Keratinocyte (primary cell): ENCODE data around the gene TDRKH. TPM values are rescaled to one million over a fixed set of nuclear protein-coding genes. Genes with fewer than 3 reads are reported as not detected.

Source experiments
- DNase-seq: peaks from one replicate; pipeline ENCODE4 v3.0.0-alpha.2; 2011; ENCODE audit warnings: low read depth, missing footprints, low spot score
- FAIRE-seq: peaks from 2 replicates; lab custom pipeline; 2011; peaks lifted over from hg19 to GRCh38; lab: Jason Lieb, UNC
- H2AFZ ChIP-seq: 2 replicates; pipeline ENCODE4 v1.6.0; 2012; ENCODE audit warnings: low read length, control low read depth, inconsistent platforms; ENCODE audit not compliant: control insufficient read depth
- H3K27ac ChIP-seq: 2 replicates; pipeline ENCODE4 v1.5.1; 2011; ENCODE audit warnings: low read length; ENCODE audit not compliant: control insufficient read depth, insufficient read depth
- H3K27me3 ChIP-seq: 3 replicates; pipeline ENCODE4 v1.6.0; 2011; ENCODE audit warnings: low read length; ENCODE audit not compliant: control insufficient read depth, insufficient read depth; ENCODE audit errors: extremely low read depth
- H3K36me3 ChIP-seq, 2 experiments: 2 replicates in 1 of 2; 3 replicates in 1 of 2; pipeline ENCODE4 v1.5.1; 2011; ENCODE audit warnings: low read length in 2 of 2, mild to moderate bottlenecking in 1 of 2; ENCODE audit not compliant: control insufficient read depth in 2 of 2, insufficient read depth in 2 of 2; ENCODE audit errors: extremely low read depth in 1 of 2
- H3K4me1 ChIP-seq: 3 replicates; pipeline ENCODE4 v1.5.1; 2011; ENCODE audit warnings: low read length; ENCODE audit not compliant: control insufficient read depth, insufficient read depth; ENCODE audit errors: extremely low read depth
- H3K4me2 ChIP-seq: 3 replicates; pipeline ENCODE4 v1.6.0; 2011; ENCODE audit warnings: low read depth, low read length; ENCODE audit not compliant: control insufficient read depth, insufficient read depth; ENCODE audit errors: extremely low read depth
- H3K4me3 ChIP-seq, 3 experiments: fragments of 200-600 bp in 1 of 3; sonication (generic) in 1 of 3; 2 replicates in 2 of 3; 3 replicates in 1 of 3; pipeline ENCODE4 v1.5.1; 2011 to 2016; ENCODE audit warnings: low read length in 3 of 3, mild to moderate bottlenecking in 3 of 3, control low read depth in 2 of 3, inconsistent platforms in 1 of 3, low read depth in 1 of 3, mixed read lengths in 1 of 3, mixed run types in 1 of 3, moderate library complexity in 1 of 3; ENCODE audit not compliant: control insufficient read depth in 2 of 3, insufficient read depth in 2 of 3; ENCODE audit errors: extremely low read depth in 1 of 3
- H3K79me2 ChIP-seq: 2 replicates; pipeline ENCODE4 v1.6.0; 2012; ENCODE audit warnings: low read length; ENCODE audit not compliant: control insufficient read depth, insufficient read depth
- H3K9ac ChIP-seq: 3 replicates; pipeline ENCODE4 v1.6.0; 2011; ENCODE audit warnings: low read length; ENCODE audit not compliant: control insufficient read depth, insufficient read depth; ENCODE audit errors: extremely low read depth
- H3K9me1 ChIP-seq: 3 replicates; pipeline ENCODE4 v1.6.0; 2011; ENCODE audit warnings: low read length; ENCODE audit not compliant: control insufficient read depth, insufficient read depth; ENCODE audit errors: extremely low read depth
- H3K9me3 ChIP-seq: 2 replicates; pipeline ENCODE4 v1.5.1; 2012; ENCODE audit warnings: low read depth, low read length; ENCODE audit not compliant: control insufficient read depth
- H4K20me1 ChIP-seq: 3 replicates; pipeline ENCODE4 v1.6.0; 2011; ENCODE audit warnings: low read length; ENCODE audit not compliant: control insufficient read depth, insufficient read depth; ENCODE audit errors: extremely low read depth
- CTCF ChIP-seq, 3 experiments: IDR thresholded peaks in 1 of 3; conservative IDR thresholded peaks in 1 of 3; optimal IDR thresholded peaks in 1 of 3; 2 replicates in 2 of 3; 3 replicates in 1 of 3; pipeline versions ENCODE3 to v1.5.1; 2011; ENCODE audit warnings: low read length in 3 of 3, mild to moderate bottlenecking in 3 of 3, moderate library complexity in 2 of 3, control low read depth in 1 of 3, inconsistent platforms in 1 of 3; ENCODE audit not compliant: insufficient read depth in 2 of 3; ENCODE audit errors: extremely low read depth in 1 of 3
- EZH2 ChIP-seq: IDR thresholded peaks from one replicate; pipeline ENCODE4 v1.6.1; 2012; ENCODE audit warnings: inconsistent platforms, mild to moderate bottlenecking, low read length, moderate library complexity
- dilution Hi-C: fragments of 300-500 bp; cut with MboI; formaldehyde crosslinking; loops from one replicate; pipeline ENCODE4 v1.7.0; 2020; ENCODE audit warnings: low sequenced_read_pairs; ENCODE audit not compliant: extremely low pct_ligation_motif_present
- polyA plus RNA-seq, 5 experiments: library from polyadenylated mRNA; depleted of rRNA in 3 of 5; stranded (reverse) in 3 of 5; stranded (forward) in 1 of 5; unstranded in 1 of 5; fragments of >200 nt; gene quantifications; 1 replicate in 1 of 5; 2 replicates in 3 of 5; 3 replicates in 1 of 5; pipeline versions ENCODE4 v1.2.1 to v1.2.3, GENCODE V29; 2011 to 2012; ENCODE audit warnings: missing spikeins in 2 of 5, low read depth in 1 of 5, low replicate concordance in 1 of 5

Gene TDRKH
- polyA plus RNA-seq, 1 donor (not counting 4 experiments of a cell fraction or from before 2014, with no cell fraction given): 9.7 TPM

GRCh38 chr1:151814971-151815545 is 24.8 kb upstream of the TDRKH start:
- DNase-seq (no peak), FAIRE-seq (no peak)
- dilution Hi-C loops: no loop called here
- Histone ChIP-seq H3K4me2 (no peak overlapping the region), H4K20me1 (no peaks in the 10 kb centered on the region), H3K9me3 (no peaks in the 10 kb centered on the region), H3K27me3 (peaks cover 4% of the 10 kb centered on the region), H3K36me3 (no peaks in the 10 kb centered on the region), H2AFZ (no peak overlapping the region), H3K9ac (no peak overlapping the region), H3K79me2 (no peaks in the 10 kb centered on the region), H3K4me3 (no peak overlapping the region), H3K4me1 (peaks cover 11% of the 10 kb centered on the region), H3K9me1 (no peaks in the 10 kb centered on the region), H3K27ac (no peak overlapping the region)
- TF ChIP-seq EZH2 (no peak), CTCF (optimal IDR thresholded peaks at IDR 0.05 in 1 of 3, IDR thresholded peaks at IDR 0.05 in 1 of 3, conservative IDR thresholded peaks at IDR 0.05 in 1 of 3; ENCODE audit: extremely low read depth in 1 of 3, insufficient read depth in 2 of 3, low read length in 3 of 3) (no peak)

- no peaks in the 10 kb centered on the region for H3K9me3 ChIP-seq
- no peak for DNase-seq
- no peak for FAIRE-seq
- no peaks in the 10 kb centered on the region for H3K36me3 ChIP-seq
- H3K27ac ChIP-seq: no peak overlapping the region
- no peak overlapping the region for H3K4me2 ChIP-seq
- peaks cover 4% of the 10 kb centered on the region for H3K27me3 ChIP-seq
- H3K4me1 ChIP-seq: peaks cover 8% of the 10 kb centered on the region
- TF ChIP-seq EZH2 (no peak), CTCF (optimal IDR thresholded peaks at IDR 0.05 in 1 of 3, IDR thresholded peaks at IDR 0.05 in 1 of 3, conservative IDR thresholded peaks at IDR 0.05 in 1 of 3; ENCODE audit: extremely low read depth in 1 of 3, insufficient read depth in 2 of 3, low read length in 3 of 3) (no peak)
- no peaks in the 10 kb centered on the region for H4K20me1 ChIP-seq
- H2AFZ ChIP-seq: no peak overlapping the region
- no peak overlapping the region for H3K9ac ChIP-seq
- dilution Hi-C loops: no loop called here
- no peaks in the 10 kb centered on the region for H3K9me1 ChIP-seq
- H3K4me3 ChIP-seq: no peak overlapping the region
- no peaks in the 10 kb centered on the region for H3K79me2 ChIP-seq
These were observed 24.1 kb upstream of the TDRKH start for GRCh38 chr1:151814426-151814825.
